ENCODE results near the gene TBC1D22B.
A peak's percentile ranks its signal among the peaks of the same experiment; 100 is the strongest.

Gene TBC1D22B

DNA sequence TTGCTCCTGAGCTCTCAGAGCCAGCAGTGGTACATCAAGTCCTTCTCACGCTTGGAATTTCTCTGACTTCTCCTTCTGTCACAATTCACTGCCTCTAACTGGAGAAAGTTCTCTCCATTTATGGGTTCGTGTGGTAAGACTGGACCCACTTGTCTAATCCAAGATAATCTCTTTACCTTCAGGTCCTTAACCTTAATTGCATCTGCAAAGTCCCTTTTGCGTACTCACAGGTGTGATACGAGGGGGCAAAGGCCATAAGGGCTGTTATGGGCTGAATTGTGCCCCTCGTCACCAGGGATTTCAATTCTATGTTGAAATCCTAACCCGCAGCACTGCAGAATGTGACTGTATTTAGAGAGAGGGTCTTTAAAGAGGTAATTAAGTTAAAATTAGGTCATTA, 27.5 kb upstream of the TBC1D22B start:
- no CpG with 5 or more reads among the region's 6 CpGs for WGBS (ENCODE audit: extremely low coverage, insufficient coverage, insufficient read length)
- Histone ChIP-seq H3K4me1 (ENCODE audit: control insufficient read depth in 1 of 2, insufficient read depth in 2 of 2, low read length in 2 of 2) (no peaks in the 10 kb centered on the region), H4K12ac (ENCODE audit: low read depth, low read length) (no peak overlapping the region), H3K14ac (ENCODE audit: low read length) (no peak overlapping the region), H4K91ac (ENCODE audit: low read depth, low read length) (no peak overlapping the region), H3K27me3 (ENCODE audit: insufficient read depth, low read length) (no peaks in the 10 kb centered on the region), H2BK5ac (ENCODE audit: low read depth, low read length, poor library complexity) (no peak overlapping the region), H3K18ac (ENCODE audit: low read length) (no peak overlapping the region), H3K4ac (ENCODE audit: low read depth, low read length) (no peak overlapping the region), H3K79me2 (ENCODE audit: control insufficient read depth, insufficient read depth, low read length, poor library complexity) (no peaks in the 10 kb centered on the region), H3K9me3 (ENCODE audit: insufficient read depth, low read depth, low read length) (no peaks in the 10 kb centered on the region), H4K8ac (ENCODE audit: low read depth, low read length) (no peak overlapping the region), H3K4me3 (ENCODE audit: low read depth, low read length) (no peak overlapping the region), H3K4me2 (ENCODE audit: low read length) (no peak overlapping the region), H2AK5ac (ENCODE audit: low read length) (no peak overlapping the region), H3K9ac (ENCODE audit: low read length) (no peak overlapping the region), H3K27ac (ENCODE audit: low read depth, low read length) (no peak overlapping the region), H2BK12ac (ENCODE audit: low read length) (no peak overlapping the region), H3K36me3 (ENCODE audit: control insufficient read depth in 1 of 2, insufficient read depth in 2 of 2, low read length in 2 of 2) (no peaks in the 10 kb centered on the region), H3K23ac (ENCODE audit: low read length) (no peak overlapping the region), H2BK120ac (ENCODE audit: insufficient read depth, low read length, poor library complexity) (no peak overlapping the region), H3K79me1 (ENCODE audit: low read length) (no peaks in the 10 kb centered on the region), H2AFZ (ENCODE audit: insufficient read depth, low read length, poor library complexity) (no peak overlapping the region)
- no peak for DNase-seq

GRCh38 chr6:37232430-37233017, 25.0 kb upstream of the TBC1D22B start:
- H3K9me3 ChIP-seq (ENCODE audit: insufficient read depth, low read depth, low read length), result no peaks in the 10 kb centered on the region
- no peak for DNase-seq
- H3K4me2 ChIP-seq (ENCODE audit: low read length), result no peak overlapping the region

GRCh38 chr6:37233541-37233940, 24.0 kb upstream of the TBC1D22B start:
- WGBS (ENCODE audit: extremely low coverage, insufficient coverage, insufficient read length), result no CpG with 5 or more reads among the region's 7 CpGs
- Histone ChIP-seq H3K79me1 (ENCODE audit: low read length) (no peaks in the 10 kb centered on the region), H3K4me1 (ENCODE audit: control insufficient read depth in 1 of 2, insufficient read depth in 2 of 2, low read length in 2 of 2) (peaks cover 0 to 2% of the 10 kb centered on the region in 2 experiments), H3K27me3 (ENCODE audit: insufficient read depth, low read length) (no peaks in the 10 kb centered on the region), H3K9ac (ENCODE audit: low read length) (no peak overlapping the region), H4K12ac (ENCODE audit: low read depth, low read length) (no peak overlapping the region), H3K18ac (ENCODE audit: low read length) (no peak overlapping the region), H3K4me3 (ENCODE audit: low read depth, low read length) (no peak overlapping the region), H2BK5ac (ENCODE audit: low read depth, low read length, poor library complexity) (no peak overlapping the region), H3K9me3 (ENCODE audit: insufficient read depth, low read depth, low read length) (no peaks in the 10 kb centered on the region), H4K8ac (ENCODE audit: low read depth, low read length) (no peak overlapping the region), H2AK5ac (ENCODE audit: low read length) (no peak overlapping the region), H3K23ac (ENCODE audit: low read length) (no peak overlapping the region), H3K14ac (ENCODE audit: low read length) (no peak overlapping the region), H3K36me3 (ENCODE audit: control insufficient read depth in 1 of 2, insufficient read depth in 2 of 2, low read length in 2 of 2) (no peaks in the 10 kb centered on the region), H3K79me2 (ENCODE audit: control insufficient read depth, insufficient read depth, low read length, poor library complexity) (no peaks in the 10 kb centered on the region), H3K4ac (ENCODE audit: low read depth, low read length) (no peak overlapping the region), H2AFZ (ENCODE audit: insufficient read depth, low read length, poor library complexity) (no peak overlapping the region), H3K27ac (ENCODE audit: low read depth, low read length) (no peak overlapping the region), H3K4me2 (ENCODE audit: low read length) (no peak overlapping the region), H4K91ac (ENCODE audit: low read depth, low read length) (no peak overlapping the region), H2BK120ac (ENCODE audit: insufficient read depth, low read length, poor library complexity) (no peak overlapping the region), H2BK12ac (ENCODE audit: low read length) (no peak overlapping the region)
- DNase-seq, result no peak

More at GRCh38 chr6:37232430-37233017, 25.0 kb upstream of the TBC1D22B start:
- Histone ChIP-seq H3K27me3 (ENCODE audit: insufficient read depth, low read length) (no peaks in the 10 kb centered on the region), H3K4me3 (ENCODE audit: low read depth, low read length) (no peak overlapping the region), H4K91ac (ENCODE audit: low read depth, low read length) (no peak overlapping the region), H3K18ac (ENCODE audit: low read length) (no peak overlapping the region), H2BK12ac (ENCODE audit: low read length) (no peak overlapping the region), H3K27ac (ENCODE audit: low read depth, low read length) (no peak overlapping the region), H2AK5ac (ENCODE audit: low read length) (no peak overlapping the region), H3K4ac (ENCODE audit: low read depth, low read length) (no peak overlapping the region), H3K14ac (ENCODE audit: low read length) (no peak overlapping the region), H2BK5ac (ENCODE audit: low read depth, low read length, poor library complexity) (no peak overlapping the region), H3K23ac (ENCODE audit: low read length) (no peak overlapping the region), H3K79me2 (ENCODE audit: control insufficient read depth, insufficient read depth, low read length, poor library complexity) (no peaks in the 10 kb centered on the region), H4K8ac (ENCODE audit: low read depth, low read length) (no peak overlapping the region), H2AFZ (ENCODE audit: insufficient read depth, low read length, poor library complexity) (no peak overlapping the region), H3K36me3 (ENCODE audit: control insufficient read depth in 1 of 2, insufficient read depth in 2 of 2, low read length in 2 of 2) (no peaks in the 10 kb centered on the region), H3K9ac (ENCODE audit: low read length) (no peak overlapping the region), H3K4me1 (ENCODE audit: control insufficient read depth in 1 of 2, insufficient read depth in 2 of 2, low read length in 2 of 2) (peaks cover 0 to 2% of the 10 kb centered on the region in 2 experiments), H3K79me1 (ENCODE audit: low read length) (no peaks in the 10 kb centered on the region), H2BK120ac (ENCODE audit: insufficient read depth, low read length, poor library complexity) (no peak overlapping the region), H4K12ac (ENCODE audit: low read depth, low read length) (no peak overlapping the region)
- no CpG with 5 or more reads among the region's 5 CpGs for WGBS (ENCODE audit: extremely low coverage, insufficient coverage, insufficient read length)

DNA sequence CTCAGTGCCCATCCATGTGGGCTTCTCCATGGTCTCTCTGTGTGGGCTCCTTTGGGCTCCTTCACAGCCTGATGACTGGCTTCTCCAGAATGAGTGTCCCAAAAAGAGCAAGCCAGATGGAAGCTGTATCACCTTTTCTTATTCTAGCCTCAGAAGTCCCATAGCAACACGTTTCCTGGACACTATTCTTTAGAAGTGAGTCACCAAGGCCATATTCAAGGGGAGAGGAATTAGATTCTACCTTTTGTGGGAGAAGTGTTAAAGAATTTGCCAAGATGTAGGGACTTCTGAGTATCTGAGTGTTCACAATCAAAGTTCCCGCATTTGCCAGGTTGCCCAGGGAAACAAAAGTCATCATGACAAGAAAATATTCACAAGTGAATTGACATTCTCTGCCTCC, 20.7 kb upstream of the TBC1D22B start:
- Histone ChIP-seq H4K91ac (ENCODE audit: low read depth, low read length) (peak overlapping the region; percentile 54), H3K4me1 (ENCODE audit: control insufficient read depth in 1 of 2, insufficient read depth in 2 of 2, low read length in 2 of 2) (peaks cover 4 to 8% of the 10 kb centered on the region in 2 experiments)
- WGBS (ENCODE audit: extremely low coverage, insufficient coverage, insufficient read length), result no CpG with 5 or more reads among the region's 2 CpGs

More for the DNA sequence above, 20.7 kb upstream of the TBC1D22B start:
- DNase-seq, result no peak
- H3K9me3 ChIP-seq (ENCODE audit: insufficient read depth, low read depth, low read length), result no peaks in the 10 kb centered on the region
- no peak overlapping the region for H3K4ac ChIP-seq (ENCODE audit: low read depth, low read length)
- peaks cover under 1% of the 10 kb centered on the region for H3K79me2 ChIP-seq (ENCODE audit: control insufficient read depth, insufficient read depth, low read length, poor library complexity)
- H4K8ac ChIP-seq (ENCODE audit: low read depth, low read length), result no peak overlapping the region
- H2BK120ac ChIP-seq (ENCODE audit: insufficient read depth, low read length, poor library complexity), result peak overlapping the region; percentile 65
- H3K36me3 ChIP-seq (ENCODE audit: control insufficient read depth in 1 of 2, insufficient read depth in 2 of 2, low read length in 2 of 2), result no peaks in the 10 kb centered on the region
- no peak overlapping the region for H2BK12ac ChIP-seq (ENCODE audit: low read length)
- H4K12ac ChIP-seq (ENCODE audit: low read depth, low read length), result peak overlapping the region; percentile 39
- no peak overlapping the region for H3K23ac ChIP-seq (ENCODE audit: low read length)
- no peak overlapping the region for H3K4me2 ChIP-seq (ENCODE audit: low read length)
- no peak overlapping the region for H3K9ac ChIP-seq (ENCODE audit: low read length)
- H3K27me3 ChIP-seq (ENCODE audit: insufficient read depth, low read length), result no peaks in the 10 kb centered on the region
- peaks cover 7% of the 10 kb centered on the region for H3K79me1 ChIP-seq (ENCODE audit: low read length)
- no peak overlapping the region for H2BK5ac ChIP-seq (ENCODE audit: low read depth, low read length, poor library complexity)
- H3K4me3 ChIP-seq (ENCODE audit: low read depth, low read length), result no peak overlapping the region
- no peak overlapping the region for H3K27ac ChIP-seq (ENCODE audit: low read depth, low read length)
- H2AK5ac ChIP-seq (ENCODE audit: low read length), result no peak overlapping the region
- H3K18ac ChIP-seq (ENCODE audit: low read length), result no peak overlapping the region
- H3K14ac ChIP-seq (ENCODE audit: low read length), result no peak overlapping the region
- H2AFZ ChIP-seq (ENCODE audit: insufficient read depth, low read length, poor library complexity), result no peak overlapping the region

Measured in trophoblast cell (in vitro differentiated cells and primary cell).